HG03175 (cell line): ENCODE results near the gene RING1.
A peak's percentile ranks its signal among the peaks of the same experiment; 100 is the strongest.

ENCODE experiments used
- ATAC-seq: cut with Tn5 transposase; IDR thresholded peaks from one replicate; pipeline ENCODE4 v1.9.1; 2021; ENCODE audit warnings: mild to moderate bottlenecking, moderate library complexity; ENCODE audit not compliant: unreplicated experiment

RING1 gene

DNA sequence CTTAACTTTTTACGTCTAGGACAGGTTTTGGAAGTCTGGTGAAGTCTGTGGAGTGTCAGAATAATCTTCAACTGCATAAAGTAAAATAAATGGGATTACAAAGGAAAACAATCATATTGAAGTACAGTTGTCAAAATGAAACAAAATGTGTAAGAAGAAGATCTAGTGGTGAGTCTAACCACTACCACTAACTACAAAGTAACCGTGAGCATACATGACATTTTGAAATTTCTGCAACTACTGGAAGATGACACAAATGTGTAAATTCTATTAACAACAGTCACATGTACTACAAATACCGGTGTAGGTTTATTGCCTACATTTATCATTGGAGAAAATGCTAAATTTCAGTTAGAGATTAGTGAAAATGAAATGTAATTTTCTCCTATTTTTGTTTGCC, 33.7 kb downstream of the RING1 start:
- ATAC-seq: no peak

DNA sequence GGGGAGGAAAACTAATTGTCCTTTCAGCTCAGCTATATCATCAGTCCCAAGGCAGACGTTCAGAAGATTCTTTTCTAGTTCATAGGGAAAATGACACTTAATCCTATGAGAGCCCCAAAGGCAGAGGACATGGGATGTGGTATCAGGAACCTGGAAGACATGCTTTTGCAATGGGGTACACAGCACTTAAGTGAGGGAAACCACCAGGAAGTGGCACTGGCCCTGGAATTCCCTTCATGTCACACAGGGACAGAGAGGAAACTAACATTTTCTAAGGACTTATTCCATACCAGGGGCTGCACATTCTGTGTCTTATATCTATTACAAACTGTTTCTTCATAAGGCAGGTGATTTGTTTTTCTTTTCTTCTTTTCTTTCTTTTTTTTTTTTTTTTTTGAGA, 35.2 kb downstream of the RING1 start:
- ATAC-seq: no peak

DNA sequence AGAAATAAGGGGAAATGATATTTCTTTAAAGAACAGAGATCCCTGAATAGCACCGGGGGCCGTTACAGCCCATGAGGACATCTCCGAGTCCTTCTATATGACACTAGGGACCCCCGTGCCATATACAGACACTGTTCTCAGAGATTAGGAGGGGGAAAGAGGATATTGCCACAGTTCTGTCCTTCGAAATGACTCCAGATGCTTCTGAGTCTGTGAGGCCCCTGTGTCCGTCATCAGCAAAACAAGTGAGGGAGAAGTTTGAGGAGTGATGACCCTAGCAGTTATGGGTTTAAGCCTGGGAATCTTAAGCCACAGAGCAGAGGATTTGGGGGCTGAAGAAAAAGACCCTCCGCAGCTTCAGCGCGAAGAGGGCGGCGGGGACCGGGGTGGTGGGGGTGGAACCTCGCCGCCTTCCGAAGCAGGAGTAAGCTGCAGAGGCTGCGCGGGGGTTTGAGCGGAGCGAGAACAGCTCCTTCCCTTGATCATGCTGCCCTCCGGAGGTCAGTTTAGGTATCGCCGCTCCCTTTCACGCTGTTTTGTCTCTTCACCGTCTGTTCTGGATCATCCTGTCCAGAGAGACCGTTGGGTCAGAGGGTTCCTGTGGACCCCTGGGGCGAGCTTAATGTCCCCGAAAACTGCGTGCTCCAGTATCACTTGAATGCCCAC, 39.8 kb downstream of the RING1 start:
- ATAC-seq: peak; percentile 25

- ATAC-seq: no peak
Observed at GRCh38 chr6:33248643-33248931, 40.3 kb downstream of the RING1 start.

DNA sequence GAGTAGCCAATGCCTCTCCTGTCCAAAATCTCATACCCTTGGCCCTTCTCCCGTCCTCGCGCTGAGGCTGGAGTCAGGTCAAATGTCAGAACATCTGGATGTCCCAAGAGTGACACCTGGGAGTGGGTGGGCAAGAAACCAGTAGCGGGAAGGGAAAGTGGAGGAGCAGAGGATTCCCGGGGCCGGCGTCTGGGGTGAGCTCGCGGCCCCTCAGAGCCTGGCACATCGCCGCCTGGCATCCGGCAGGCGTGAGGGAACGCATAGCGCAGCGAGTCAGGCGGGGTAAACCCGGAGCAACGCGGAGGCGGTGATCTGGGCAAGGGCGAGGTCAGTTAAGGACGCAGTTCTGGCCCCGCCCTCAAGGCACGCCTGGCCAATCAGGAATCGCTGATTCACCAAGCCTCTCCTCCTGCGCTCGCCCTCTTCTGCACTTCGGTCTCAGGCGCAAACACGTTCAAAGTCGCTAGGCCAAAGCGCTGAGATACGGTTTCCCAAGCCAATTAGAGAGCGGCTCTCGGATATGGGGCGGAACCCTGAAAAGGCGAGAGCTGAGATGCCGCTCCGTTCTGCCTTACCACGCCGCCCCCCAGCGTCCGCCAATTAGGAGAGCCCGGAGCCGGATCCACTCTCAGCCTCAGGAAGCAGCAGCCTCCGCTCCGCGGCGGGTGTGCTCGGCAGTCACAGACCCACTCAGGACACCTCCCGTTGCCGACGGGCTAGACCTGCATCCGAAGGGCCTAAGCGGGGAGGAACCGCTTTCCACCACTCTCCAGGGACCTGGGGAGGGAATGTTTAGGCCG, 40.8 kb downstream of the RING1 start:
- ATAC-seq: peak; percentile 91

GRCh38 chr6:33249732-33250630, 41.7 kb downstream of the RING1 start:
- no peak for ATAC-seq

DNA sequence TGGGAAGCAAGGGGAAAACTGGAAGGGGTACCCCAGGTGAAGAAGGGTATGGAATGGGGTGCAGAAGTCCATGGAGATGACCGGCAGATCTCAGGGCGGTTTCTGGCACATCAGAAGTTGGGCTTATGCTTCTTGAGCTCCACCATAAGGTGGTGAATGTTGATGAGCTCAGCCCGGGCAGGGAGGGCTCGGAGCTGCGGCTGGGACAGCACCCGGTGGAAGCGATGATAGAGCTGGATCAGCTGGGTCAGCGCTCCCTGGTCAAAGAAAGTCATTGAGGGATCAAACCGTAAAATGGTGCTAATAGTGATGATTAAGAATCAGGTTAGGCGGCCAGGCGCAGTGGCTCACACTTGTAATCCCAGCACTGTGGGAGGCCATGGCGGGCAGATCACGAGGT, 42.4 kb downstream of the RING1 start:
- ATAC-seq: no peak

- no peak for ATAC-seq
Observed at GRCh38 chr6:33251395-33252012, 43.2 kb downstream of the RING1 start.

DNA sequence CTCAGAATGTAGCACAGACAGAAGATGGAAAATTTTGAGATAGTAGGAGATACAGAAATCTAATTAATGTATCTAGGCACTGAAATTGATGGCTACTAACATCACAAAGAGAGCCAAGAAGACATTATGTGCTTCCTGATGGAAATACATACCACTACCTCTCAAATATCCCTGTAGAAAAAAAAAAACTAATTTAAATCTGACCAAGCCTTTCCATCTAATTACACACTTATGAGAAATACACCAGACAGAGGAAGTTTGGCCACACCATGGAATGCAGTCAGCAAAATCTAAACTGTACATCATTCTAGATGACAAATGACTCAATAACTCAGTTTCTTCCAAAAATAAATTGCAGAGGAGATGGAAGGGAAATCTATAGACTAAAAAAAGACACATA, 44.5 kb downstream of the RING1 start:
- ATAC-seq: no peak

- ATAC-seq: no peak
Observed at GRCh38 chr6:33254591-33254990, 46.3 kb downstream of the RING1 start.

DNA sequence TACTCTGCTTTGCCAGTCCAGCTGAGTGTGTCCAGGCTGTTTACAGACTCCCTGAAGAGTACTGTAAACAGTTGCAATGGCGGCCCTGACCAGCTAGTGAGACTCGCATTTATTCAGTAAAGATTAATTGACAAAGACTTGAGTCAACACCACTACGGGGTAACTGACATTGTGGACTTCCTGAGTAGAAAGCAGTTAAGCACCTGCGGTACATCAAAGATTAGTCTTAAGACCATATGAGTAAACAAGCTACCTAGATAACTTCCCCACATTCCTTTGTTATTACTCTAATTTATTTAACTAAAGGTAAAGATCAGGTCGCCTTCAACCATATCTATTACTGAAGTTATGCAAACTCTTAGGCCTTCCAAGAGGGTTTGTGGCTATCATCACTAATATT, 50.7 kb downstream of the RING1 start:
- no peak for ATAC-seq
